Dermis blood vessel endothelial cell (primary cell): ENCODE data around the gene CCZ1B. TPM values are rescaled to one million over a fixed set of nuclear protein-coding genes. Genes with fewer than 3 reads are reported as not detected.
A peak's percentile ranks its signal among the peaks of the same experiment; 100 is the strongest.
"Not testable (repeated sequence)": the region's sequence is repeated elsewhere in the genome, so short reads cannot be mapped to it uniquely, and the experiment has no call there.

Source experiments
- DNase-seq: peaks from one replicate; pipeline ENCODE4 v3.0.0; 2010
- total RNA-seq: library from RNA; depleted of rRNA; stranded (reverse); fragments of >200 nt; gene quantifications from 2 replicates; pipeline ENCODE4 v1.2.3, GENCODE V29; 2014

CCZ1B gene
- total RNA-seq, 1 donor from 2014 or later: 57.0 TPM

GRCh38 chr7:6830026-6830425 is 4.0 kb upstream of the CCZ1B start:
- DNase-seq: not testable (repeated sequence)

GRCh38 chr7:6829616-6830015 is 3.5 kb upstream of the CCZ1B start:
- not testable (repeated sequence) for DNase-seq

DNA sequence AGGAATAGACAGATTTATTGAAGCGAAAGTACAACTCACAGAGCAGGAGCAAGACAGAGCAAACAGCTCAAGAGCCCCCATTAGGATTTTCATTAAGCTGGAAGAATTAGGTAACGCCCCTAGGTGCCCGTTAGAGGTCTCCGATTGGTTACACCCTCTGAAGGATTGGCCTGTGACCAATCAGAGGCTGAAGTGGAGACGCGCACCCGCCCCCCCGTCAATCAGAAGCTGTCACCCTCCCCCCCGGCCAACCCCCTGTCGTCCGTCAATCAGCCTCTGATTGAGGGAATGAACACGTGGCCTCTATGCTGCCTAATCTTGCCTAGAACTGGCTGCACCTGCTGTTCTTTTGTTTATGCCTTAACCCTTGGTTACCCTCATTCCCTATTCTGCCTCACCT is 1.1 kb upstream of the CCZ1B start:
- DNase-seq: peak; percentile 2

- DNase-seq: not testable (repeated sequence)
Observed at GRCh38 chr7:6825236-6826125, 594 bp downstream of the CCZ1B start.

- not testable (repeated sequence) for DNase-seq
Observed at GRCh38 chr7:6821622-6822021, 4.5 kb downstream of the CCZ1B start.

DNA sequence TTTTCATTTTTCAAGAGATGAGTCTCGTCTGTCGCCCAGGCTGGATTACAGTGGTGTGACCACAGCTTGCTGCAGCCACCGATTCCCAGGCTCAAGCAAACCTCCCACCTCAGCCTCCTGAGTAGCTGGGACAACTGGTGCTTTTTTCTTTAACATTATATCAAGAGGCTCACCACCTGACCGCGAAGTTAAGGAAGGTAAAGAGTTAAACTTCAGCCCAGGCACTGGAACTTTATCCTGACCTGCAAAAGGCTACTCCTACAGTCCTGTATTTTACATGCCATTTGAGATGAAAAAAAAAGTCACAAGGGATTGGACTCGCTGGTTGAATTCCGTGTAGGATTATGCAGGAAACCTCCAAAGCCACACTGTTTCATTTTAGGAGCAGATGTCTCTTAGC is 10.6 kb downstream of the CCZ1B start:
- not testable (repeated sequence) for DNase-seq

DNA sequence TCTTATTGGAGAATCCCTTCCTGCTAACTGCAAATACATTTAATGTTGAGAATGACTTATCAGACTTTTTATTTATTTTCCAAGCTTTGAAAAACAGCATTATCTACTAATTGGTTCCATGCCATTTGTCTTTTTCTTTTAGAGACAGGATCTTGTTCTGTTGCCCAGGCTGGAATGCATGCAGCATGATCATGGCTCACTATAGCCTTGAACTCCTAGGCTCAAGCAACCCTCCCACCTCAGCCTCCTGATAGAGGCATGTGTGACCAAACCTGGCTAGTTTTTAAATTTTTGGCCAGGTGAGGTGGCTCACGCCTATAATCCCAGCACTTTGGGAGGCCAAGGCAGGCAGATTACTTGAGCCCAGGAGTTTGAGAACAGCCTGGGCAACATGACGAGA is 13.1 kb downstream of the CCZ1B start:
- not testable (repeated sequence) for DNase-seq

DNA sequence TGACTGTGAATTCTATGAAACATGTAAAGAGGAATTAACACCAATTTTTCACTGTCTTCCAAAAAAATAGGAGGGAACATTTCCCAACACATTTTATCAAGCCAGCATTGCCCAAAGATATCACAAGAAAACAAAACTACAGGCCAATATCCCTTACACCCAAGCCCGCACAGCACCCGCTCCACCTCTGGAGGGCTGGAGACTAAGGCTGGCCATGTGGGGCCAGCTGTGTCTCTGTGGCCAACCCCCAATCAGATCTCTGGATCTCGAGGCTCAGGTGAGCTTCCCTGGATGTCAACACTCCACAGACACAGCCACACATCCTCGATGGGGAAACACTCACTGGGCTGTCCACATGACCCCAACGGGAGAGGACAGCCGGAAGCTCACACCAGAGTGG is 18.1 kb downstream of the CCZ1B start:
- not testable (repeated sequence) for DNase-seq

GRCh38 chr7:6807393-6807918 is 18.6 kb downstream of the CCZ1B start:
- not testable (repeated sequence) for DNase-seq

DNA sequence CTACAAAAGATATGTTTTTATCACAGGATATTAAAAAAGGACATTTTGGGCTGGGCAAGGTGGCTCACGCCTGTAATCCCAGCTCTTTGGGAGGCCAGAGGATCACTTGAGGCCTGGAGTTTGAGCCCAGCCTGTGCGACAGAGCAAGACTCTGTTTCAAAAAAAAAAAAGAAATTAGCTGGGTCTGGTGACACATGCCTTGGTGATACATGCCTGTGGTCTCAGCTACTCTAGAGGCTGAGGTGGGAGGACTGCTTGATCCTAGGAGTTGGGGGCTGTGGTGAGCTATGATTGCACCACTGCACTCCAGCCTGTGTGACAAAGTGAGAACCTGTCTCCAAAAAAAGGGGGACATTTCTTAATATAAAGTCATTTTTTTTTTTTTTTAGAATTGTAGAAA is 25.7 kb downstream of the CCZ1B start:
- not testable (repeated sequence) for DNase-seq

GRCh38 chr7:6799887-6800286 is 26.2 kb downstream of the CCZ1B start:
- DNase-seq: not testable (repeated sequence)

DNA sequence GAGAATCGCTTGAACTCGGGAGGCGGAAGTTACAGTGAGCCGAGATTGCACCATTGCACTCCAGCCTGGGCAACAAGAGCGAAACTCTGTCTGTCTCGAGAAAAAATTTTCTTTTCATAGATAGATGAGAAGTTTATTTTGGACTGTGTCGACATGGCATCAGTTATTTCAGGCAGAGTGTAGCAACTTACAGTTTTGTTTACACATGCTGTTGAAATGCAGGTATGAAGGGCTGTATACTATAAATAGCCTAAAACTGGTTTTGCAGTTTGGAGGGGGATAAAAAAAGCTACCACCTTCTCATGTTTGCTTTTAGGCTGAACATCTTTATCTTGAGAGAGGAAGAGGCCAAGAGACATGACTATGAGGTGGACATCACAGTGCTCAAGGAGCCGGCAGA is 28.0 kb downstream of the CCZ1B start:
- DNase-seq: not testable (repeated sequence)

DNA sequence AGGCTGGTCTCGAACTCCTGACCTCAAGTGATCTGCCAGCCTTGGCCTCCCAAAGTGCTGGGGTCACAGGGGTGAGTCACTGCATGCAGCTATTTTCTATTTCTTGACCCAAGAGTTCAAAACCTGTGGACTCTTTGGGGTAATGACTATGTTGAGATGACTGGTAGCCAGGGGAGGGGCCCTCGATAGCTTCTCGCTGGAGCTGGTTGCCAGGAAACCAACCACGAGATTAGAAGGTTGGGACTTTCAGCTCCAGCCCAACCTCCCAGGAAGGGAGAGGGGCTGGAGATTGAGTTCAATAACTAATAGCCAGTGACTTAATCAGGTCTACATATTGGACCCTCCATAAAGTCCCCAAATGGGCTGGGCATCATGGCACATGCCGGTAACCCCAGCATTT is 28.9 kb downstream of the CCZ1B start:
- not testable (repeated sequence) for DNase-seq

DNA sequence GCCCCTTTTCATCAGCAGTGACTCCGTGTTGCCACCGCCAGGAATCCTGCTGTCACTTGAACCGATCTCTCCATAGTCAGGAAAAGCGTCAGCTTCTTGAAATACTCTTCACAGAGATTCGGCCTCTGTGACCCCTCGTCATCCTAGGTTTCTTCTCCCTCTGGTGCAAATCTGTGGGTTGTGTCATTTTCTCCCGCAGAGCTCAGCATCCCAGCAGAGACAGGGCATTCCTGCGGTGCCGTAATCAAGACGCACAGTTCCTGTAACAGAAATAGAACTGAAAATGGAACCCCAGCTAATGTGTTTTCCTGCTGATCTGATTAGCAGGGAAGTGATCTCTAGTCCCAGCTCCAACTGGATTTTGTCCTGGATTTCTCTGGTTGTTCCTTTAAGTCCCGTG is 31.8 kb downstream of the CCZ1B start:
- not testable (repeated sequence) for DNase-seq

DNA sequence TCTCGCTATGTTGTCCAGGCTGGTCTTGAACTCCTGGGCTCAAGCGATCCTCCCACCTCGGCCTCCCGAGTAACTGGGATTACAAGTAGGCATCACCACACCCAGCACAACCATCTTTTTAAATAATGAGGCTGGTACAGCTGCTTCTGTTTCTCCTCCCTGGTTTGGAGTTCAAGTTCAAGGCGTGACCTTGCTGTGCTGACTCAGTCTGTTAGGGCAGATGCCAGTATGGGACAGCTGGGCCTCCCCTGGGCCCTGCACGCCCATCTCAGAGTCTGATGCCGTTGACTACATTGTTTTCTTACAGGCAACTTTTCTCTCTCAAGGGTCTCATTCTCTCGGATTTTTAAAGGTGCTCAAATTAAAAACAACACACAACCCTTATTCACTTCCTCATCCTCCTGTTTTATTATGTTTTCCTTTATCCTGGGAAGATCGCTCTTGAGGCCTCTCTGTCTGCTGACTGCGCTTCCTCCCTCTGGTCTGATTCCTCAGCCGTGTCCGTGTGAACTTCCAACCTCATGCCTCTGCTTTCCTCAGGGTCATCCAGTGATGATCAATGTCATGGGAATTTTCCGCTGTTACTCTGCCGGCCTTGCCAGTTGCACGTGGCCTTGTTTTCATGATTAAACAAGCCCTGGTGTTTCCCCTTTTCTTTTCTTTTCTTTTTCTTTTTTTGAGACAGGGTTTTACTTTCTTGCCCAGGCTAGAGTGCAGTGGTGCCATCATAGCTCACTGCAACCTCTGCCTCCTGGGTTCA is 33.8 kb downstream of the CCZ1B start:
- peak; percentile 84 for DNase-seq

- DNase-seq: not testable (repeated sequence)
Observed at GRCh38 chr7:6789353-6789752, 36.7 kb downstream of the CCZ1B start.

GRCh38 chr7:6781581-6781980 is 44.5 kb downstream of the CCZ1B start:
- DNase-seq: not testable (repeated sequence)

- DNase-seq: not testable (repeated sequence)
Observed at GRCh38 chr7:6761186-6761585, 64.9 kb downstream of the CCZ1B start.

GRCh38 chr7:6753964-6754363 is 72.1 kb downstream of the CCZ1B start, which contains the start of gene RSPH10B2:
Gene RSPH10B2, plus strand, starts transcription at chr7:6754103. Its CDS starts 3,575 bp downstream, at chr7:6757678.
- peak; percentile 4 for DNase-seq

- DNase-seq: not testable (repeated sequence)
Observed at GRCh38 chr7:6750173-6750572, 75.9 kb downstream of the CCZ1B start.

- not testable (repeated sequence) for DNase-seq
Observed at GRCh38 chr7:6749335-6749734, 76.7 kb downstream of the CCZ1B start.
